ENCODE data around the gene APC2. TPM values are rescaled to one million over a fixed set of nuclear protein-coding genes. Genes with fewer than 3 reads are reported as not detected.

Gene APC2, protein sequence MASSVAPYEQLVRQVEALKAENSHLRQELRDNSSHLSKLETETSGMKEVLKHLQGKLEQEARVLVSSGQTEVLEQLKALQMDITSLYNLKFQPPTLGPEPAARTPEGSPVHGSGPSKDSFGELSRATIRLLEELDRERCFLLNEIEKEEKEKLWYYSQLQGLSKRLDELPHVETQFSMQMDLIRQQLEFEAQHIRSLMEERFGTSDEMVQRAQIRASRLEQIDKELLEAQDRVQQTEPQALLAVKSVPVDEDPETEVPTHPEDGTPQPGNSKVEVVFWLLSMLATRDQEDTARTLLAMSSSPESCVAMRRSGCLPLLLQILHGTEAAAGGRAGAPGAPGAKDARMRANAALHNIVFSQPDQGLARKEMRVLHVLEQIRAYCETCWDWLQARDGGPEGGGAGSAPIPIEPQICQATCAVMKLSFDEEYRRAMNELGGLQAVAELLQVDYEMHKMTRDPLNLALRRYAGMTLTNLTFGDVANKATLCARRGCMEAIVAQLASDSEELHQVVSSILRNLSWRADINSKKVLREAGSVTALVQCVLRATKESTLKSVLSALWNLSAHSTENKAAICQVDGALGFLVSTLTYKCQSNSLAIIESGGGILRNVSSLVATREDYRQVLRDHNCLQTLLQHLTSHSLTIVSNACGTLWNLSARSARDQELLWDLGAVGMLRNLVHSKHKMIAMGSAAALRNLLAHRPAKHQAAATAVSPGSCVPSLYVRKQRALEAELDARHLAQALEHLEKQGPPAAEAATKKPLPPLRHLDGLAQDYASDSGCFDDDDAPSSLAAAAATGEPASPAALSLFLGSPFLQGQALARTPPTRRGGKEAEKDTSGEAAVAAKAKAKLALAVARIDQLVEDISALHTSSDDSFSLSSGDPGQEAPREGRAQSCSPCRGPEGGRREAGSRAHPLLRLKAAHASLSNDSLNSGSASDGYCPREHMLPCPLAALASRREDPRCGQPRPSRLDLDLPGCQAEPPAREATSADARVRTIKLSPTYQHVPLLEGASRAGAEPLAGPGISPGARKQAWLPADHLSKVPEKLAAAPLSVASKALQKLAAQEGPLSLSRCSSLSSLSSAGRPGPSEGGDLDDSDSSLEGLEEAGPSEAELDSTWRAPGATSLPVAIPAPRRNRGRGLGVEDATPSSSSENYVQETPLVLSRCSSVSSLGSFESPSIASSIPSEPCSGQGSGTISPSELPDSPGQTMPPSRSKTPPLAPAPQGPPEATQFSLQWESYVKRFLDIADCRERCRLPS (N-terminal part only)
- total RNA-seq = 1 to 10 TPM in 2 of 4 donors, under 1 TPM in 2; 0.42 to 1.8 (median 1.2) TPM

DNA sequence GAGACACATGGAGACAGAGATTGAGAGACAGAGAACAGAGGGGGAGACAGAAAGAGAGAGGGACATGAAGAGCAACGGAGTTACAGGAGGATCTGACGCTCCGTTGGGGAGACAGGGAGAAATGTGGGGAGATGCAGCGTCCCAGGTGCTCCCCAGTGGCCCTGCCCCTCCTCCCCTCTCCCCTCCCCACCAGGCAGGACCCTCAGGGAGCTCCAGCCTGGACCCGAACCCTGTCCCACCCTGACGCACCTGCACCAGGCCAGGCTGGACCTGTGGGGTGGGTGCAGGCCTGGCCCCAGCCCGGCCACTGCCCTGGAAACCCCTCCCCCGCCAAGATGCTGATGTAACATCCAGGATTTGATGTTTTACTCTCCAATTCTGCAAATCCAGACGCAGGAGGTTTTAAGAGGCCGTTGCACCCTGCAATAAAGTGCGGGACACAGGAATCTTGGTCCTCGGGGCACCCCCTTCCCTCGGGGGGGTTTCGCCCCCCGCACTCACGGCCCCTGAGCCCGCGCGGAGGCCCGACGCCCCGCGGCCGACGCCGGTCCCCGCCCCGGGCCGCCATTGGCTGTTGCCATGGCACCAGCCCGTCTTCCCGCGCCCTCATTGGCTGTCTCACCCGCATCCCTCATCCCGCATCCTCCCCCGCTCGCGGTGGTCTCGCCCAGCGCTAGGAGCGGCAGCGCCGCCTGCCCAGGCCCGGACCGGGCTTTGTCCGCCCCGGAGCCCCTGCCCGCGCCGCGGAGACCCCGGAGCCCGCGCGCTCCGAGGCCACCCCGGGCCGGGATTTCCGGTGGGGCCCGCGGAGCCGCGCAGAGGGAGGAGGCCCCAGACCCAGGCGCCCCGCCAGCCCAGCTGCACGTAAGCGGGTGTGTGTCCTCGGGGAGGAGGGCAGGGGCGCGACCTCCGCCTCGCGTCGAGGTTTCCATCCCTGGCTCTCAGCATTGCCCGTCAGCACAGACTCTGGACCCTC is at the start of gene APC2:
APC2 (plus strand) TSS at position 655 of the 976 bp plus-strand sequence. CDS start 2,881 bp downstream, outside the sequence.
- H3K27me3 ChIP-seq = peaks cover 13 to 97% (median 88%) of the 10 kb centered on the region in 4 donors

DNA sequence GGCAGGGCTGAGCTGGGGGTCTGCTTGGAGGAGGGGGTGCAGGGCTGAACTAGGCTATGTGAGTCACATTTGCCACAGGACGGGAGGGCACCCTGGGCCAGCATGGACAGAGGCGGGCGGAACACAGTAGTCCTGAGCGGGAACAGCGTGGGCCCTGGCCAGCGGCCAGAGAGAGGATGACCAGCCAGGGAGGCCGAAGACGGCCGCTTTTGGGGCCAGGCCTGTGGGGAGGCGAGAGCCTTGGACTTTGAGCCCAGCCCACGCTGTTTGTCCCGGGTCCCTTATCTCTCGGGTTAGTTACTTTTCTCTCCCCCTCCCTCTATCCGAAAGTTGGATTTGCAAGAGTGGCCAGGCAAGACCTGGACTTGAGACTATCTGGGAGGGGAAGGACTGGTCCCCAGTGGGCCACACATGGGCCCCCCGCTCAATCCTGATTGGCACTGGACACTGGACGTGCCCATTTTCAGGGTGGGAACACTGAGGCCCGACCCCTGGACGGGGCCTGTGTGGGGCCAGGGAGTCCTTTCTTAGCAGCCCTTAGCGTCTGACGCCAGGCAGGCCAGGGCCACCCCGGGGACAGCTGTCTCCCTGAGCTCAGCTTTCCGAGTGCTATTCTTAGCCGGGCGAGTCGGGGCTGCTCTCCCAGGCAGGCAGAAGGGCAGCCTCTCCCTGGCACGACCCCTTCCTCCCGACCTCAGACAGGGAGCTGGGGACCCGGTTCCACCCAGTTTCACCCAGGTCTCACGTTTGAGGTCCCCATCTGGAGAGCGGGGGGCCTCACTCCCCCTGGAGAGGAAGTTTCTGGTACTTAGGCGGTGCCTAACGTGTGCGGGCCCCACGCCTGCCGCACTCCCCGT is 49.4 kb upstream of the APC2 start:
- Histone ChIP-seq H3K9me3 (no peaks in the 10 kb centered on the region), H3K27me3 (peaks cover 0 to 5% (median 0%) of the 10 kb centered on the region in 4 donors), H3K36me3 (peaks cover 0 to 9% (median 0%) of the 10 kb centered on the region in 4 donors), H3K4me3 (peak overlapping the region; percentile 63 to 82 (median 68)), H3K27ac (replicated peaks in 1 of 4) (no peak overlapping the region), H3K4me1 (peaks cover 23 to 50% (median 49%) of the 10 kb centered on the region in 4 donors)
- TF ChIP-seq POLR2A (IDR thresholded peaks at IDR 0.05; ENCODE audit: low read depth) = no peak
- TF ChIP-seq, protein P1, sequence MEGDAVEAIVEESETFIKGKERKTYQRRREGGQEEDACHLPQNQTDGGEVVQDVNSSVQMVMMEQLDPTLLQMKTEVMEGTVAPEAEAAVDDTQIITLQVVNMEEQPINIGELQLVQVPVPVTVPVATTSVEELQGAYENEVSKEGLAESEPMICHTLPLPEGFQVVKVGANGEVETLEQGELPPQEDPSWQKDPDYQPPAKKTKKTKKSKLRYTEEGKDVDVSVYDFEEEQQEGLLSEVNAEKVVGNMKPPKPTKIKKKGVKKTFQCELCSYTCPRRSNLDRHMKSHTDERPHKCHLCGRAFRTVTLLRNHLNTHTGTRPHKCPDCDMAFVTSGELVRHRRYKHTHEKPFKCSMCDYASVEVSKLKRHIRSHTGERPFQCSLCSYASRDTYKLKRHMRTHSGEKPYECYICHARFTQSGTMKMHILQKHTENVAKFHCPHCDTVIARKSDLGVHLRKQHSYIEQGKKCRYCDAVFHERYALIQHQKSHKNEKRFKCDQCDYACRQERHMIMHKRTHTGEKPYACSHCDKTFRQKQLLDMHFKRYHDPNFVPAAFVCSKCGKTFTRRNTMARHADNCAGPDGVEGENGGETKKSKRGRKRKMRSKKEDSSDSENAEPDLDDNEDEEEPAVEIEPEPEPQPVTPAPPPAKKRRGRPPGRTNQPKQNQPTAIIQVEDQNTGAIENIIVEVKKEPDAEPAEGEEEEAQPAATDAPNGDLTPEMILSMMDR (IDR thresholded peaks at IDR 0.05) = no peak
- no peak for TF ChIP-seq EP300 (IDR thresholded peaks at IDR 0.05)
- no peak for TF ChIP-seq POLR2AphosphoS5 (IDR thresholded peaks at IDR 0.05)
- no peak for DNase-seq (ENCODE audit: extremely low spot score)
- 14% methylated on average over 7 of the region's 36 CpGs for WGBS
- intact Hi-C loops (cut with DNase I) = loop anchor here (10.0 kb wide), 1 partner anchor 116 kb away; the partner anchor contains the start of gene EFNA2

More for the DNA sequence above, at the start of gene APC2:
- WGBS = 10% methylated on average over 7 of the region's 74 CpGs
- Histone ChIP-seq H3K27ac (replicated peaks in 1 of 4) (no peak within 1 kb of the TSS), H3K4me3 (peak within 1 kb of the TSS in 1 of 4 donors; percentile 9), H3K9me3 (no peaks in the 10 kb centered on the region), H3K36me3 (no peaks in the 10 kb centered on the region), H3K4me1 (peaks cover 25 to 61% (median 54%) of the 10 kb centered on the region in 4 donors)
- intact Hi-C loops (cut with DNase I) = loop anchor here (10.0 kb wide), 1 partner anchor 65 kb away; the partner anchor contains the start of gene ADAMTSL5
- DNase-seq (ENCODE audit: extremely low spot score) = no peak
- TF ChIP-seq, protein P1 (IDR thresholded peaks at IDR 0.05) = no peak
- no peak for TF ChIP-seq EP300 (IDR thresholded peaks at IDR 0.05)
- no peak for TF ChIP-seq POLR2AphosphoS5 (IDR thresholded peaks at IDR 0.05)
- no peak for TF ChIP-seq POLR2A (IDR thresholded peaks at IDR 0.05; ENCODE audit: low read depth)

DNA sequence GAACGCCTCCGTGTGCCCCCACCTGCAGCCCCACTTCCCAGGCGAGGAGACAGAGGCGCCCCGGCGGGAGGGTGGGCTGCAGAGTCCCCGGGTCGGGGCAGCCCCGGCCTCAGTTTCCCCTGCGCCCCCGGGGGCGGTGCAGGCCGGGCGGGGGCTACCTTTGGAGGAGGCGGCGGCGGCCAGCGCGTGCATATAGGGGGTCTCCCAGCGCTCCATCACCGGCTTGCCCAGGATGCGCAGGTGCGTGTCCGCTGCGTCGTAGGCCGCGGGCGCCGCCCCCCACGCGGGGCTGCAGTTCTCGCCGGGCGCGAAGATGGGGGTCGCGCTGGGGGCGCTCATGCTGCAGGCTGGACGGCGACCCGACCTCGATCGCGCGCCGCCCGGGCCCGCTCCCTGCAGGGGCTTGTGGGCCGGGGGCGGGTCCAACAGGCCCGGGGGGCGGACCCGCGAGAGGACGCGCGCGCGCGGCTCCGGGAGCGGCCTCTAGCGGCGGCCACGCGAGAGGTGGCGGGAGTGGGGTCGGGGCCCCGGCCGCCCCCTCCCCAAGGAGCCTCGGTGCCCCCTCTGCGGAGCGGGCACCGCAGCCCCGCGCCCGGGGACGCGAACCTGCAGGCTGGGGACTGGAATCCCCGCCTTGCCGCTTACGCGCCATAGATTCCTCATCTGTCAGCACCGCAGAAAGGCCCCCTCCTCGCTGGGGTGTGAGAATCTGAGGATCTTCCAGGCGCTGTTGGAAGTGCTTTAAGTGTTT is 48.6 kb upstream of the APC2 start, which contains the start of gene GAMT:
GAMT (minus strand) TSS at position 405 of the 751 bp plus-strand sequence; CDS start at position 339, 66 bp downstream.
- TF ChIP-seq, protein P1 (IDR thresholded peaks at IDR 0.05) = peak; percentile 49 to 64 (median 56)
- no peak for TF ChIP-seq POLR2AphosphoS5 (IDR thresholded peaks at IDR 0.05)
- peaks cover 15 to 44% (median 43%) of the 10 kb centered on the region in 4 donors for H3K4me1 ChIP-seq
- H3K27ac ChIP-seq (replicated peaks in 1 of 4) = peak within 1 kb of the TSS in 1 of 4 donors; percentile 3
- peaks cover 0 to 9% (median 0%) of the 10 kb centered on the region in 4 donors for H3K36me3 ChIP-seq
- DNase-seq (ENCODE audit: extremely low spot score) = no peak
- 0% methylated on average over 4 of the region's 87 CpGs for WGBS
- no peaks in the 10 kb centered on the region for H3K9me3 ChIP-seq
- peak within 1 kb of the TSS; percentile 63 to 82 (median 68) for H3K4me3 ChIP-seq
- peaks cover 0 to 5% (median 0%) of the 10 kb centered on the region in 4 donors for H3K27me3 ChIP-seq
- intact Hi-C loops (cut with DNase I) = loop anchor here (10.0 kb wide), 1 partner anchor 117 kb away; the partner anchor contains the start of gene EFNA2
